ENCODE measurements around the gene SATB1. TPM values are rescaled to one million over a fixed set of nuclear protein-coding genes. Genes with fewer than 3 reads are reported as not detected.
"Not testable (repeated sequence)": the region's sequence is repeated elsewhere in the genome, so short reads cannot be mapped to it uniquely, and the experiment has no call there.

SATB1 gene
- 3.4 and 7.4 TPM in 2 replicates for total RNA-seq

- no peak for DNase-seq (ENCODE audit: low read depth)
- TF ChIP-seq, protein P1, sequence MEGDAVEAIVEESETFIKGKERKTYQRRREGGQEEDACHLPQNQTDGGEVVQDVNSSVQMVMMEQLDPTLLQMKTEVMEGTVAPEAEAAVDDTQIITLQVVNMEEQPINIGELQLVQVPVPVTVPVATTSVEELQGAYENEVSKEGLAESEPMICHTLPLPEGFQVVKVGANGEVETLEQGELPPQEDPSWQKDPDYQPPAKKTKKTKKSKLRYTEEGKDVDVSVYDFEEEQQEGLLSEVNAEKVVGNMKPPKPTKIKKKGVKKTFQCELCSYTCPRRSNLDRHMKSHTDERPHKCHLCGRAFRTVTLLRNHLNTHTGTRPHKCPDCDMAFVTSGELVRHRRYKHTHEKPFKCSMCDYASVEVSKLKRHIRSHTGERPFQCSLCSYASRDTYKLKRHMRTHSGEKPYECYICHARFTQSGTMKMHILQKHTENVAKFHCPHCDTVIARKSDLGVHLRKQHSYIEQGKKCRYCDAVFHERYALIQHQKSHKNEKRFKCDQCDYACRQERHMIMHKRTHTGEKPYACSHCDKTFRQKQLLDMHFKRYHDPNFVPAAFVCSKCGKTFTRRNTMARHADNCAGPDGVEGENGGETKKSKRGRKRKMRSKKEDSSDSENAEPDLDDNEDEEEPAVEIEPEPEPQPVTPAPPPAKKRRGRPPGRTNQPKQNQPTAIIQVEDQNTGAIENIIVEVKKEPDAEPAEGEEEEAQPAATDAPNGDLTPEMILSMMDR (IDR thresholded peaks at IDR 0.05; ENCODE audit: insufficient read depth, low read length, poor library complexity, severe bottlenecking) = no peak
- no peaks in the 10 kb centered on the region for H3K27me3 ChIP-seq (ENCODE audit: control insufficient read depth, insufficient read depth, low read length)
- H3K4me3 ChIP-seq (ENCODE audit: low read depth, low read length) = peak within 1 kb of the TSS; percentile 75
- no peaks in the 10 kb centered on the region for H3K36me3 ChIP-seq (ENCODE audit: control insufficient read depth, insufficient read depth, low read length)
Measured at GRCh38 chr3:18424729-18425640, at the start of gene SATB1. Gene SATB1, minus strand, starts transcription at chr3:18425339. Its CDS starts 4,372 bp downstream, at chr3:18420967.

GRCh38 chr3:18474202-18474601 lies 49.1 kb upstream of the SATB1 start:
- no peak overlapping the region for H3K4me3 ChIP-seq (ENCODE audit: low read depth, low read length)
- H3K36me3 ChIP-seq (ENCODE audit: control insufficient read depth, insufficient read depth, low read length) = no peaks in the 10 kb centered on the region
- DNase-seq (ENCODE audit: low read depth) = no peak
- TF ChIP-seq, protein P1 (IDR thresholded peaks at IDR 0.05; ENCODE audit: insufficient read depth, low read length, poor library complexity, severe bottlenecking) = no peak
- H3K27me3 ChIP-seq (ENCODE audit: control insufficient read depth, insufficient read depth, low read length) = no peaks in the 10 kb centered on the region

DNA sequence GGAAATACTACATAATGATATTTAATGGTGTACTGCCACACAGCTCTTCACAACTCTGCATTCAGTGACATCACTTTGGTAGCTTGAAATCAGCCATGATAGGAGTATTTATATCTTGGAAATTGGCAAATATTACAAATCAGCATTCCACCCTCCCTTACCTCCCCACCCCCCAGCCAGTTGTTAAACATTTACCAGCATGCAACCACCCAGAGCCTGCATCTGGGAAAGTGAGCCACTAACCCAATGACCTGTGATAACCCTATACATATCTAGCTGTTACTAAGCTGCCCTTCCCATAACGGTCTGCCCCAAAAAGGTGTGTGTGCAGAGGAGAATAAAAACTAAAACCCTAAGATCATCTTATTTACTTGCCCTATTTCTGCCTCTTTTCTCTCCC lies 44.6 kb upstream of the SATB1 start:
- TF ChIP-seq, protein P1 (IDR thresholded peaks at IDR 0.05; ENCODE audit: insufficient read depth, low read length, poor library complexity, severe bottlenecking) = no peak
- Histone ChIP-seq H3K4me3 (ENCODE audit: low read depth, low read length) (no peak overlapping the region), H3K36me3 (ENCODE audit: control insufficient read depth, insufficient read depth, low read length) (no peaks in the 10 kb centered on the region), H3K27me3 (ENCODE audit: control insufficient read depth, insufficient read depth, low read length) (no peaks in the 10 kb centered on the region)
- no peak for DNase-seq (ENCODE audit: low read depth)

- H3K36me3 ChIP-seq (ENCODE audit: control insufficient read depth, insufficient read depth, low read length) = no peaks in the 10 kb centered on the region
- DNase-seq (ENCODE audit: low read depth) = no peak
- TF ChIP-seq, protein P1 (IDR thresholded peaks at IDR 0.05; ENCODE audit: insufficient read depth, low read length, poor library complexity, severe bottlenecking) = no peak
- no peaks in the 10 kb centered on the region for H3K27me3 ChIP-seq (ENCODE audit: control insufficient read depth, insufficient read depth, low read length)
- no peak overlapping the region for H3K4me3 ChIP-seq (ENCODE audit: low read depth, low read length)
Measured at GRCh38 chr3:18466136-18466535, 41.0 kb upstream of the SATB1 start.

GRCh38 chr3:18454766-18455165 lies 29.6 kb upstream of the SATB1 start:
- no peaks in the 10 kb centered on the region for H3K27me3 ChIP-seq (ENCODE audit: control insufficient read depth, insufficient read depth, low read length)
- no peak overlapping the region for H3K4me3 ChIP-seq (ENCODE audit: low read depth, low read length)
- H3K36me3 ChIP-seq (ENCODE audit: control insufficient read depth, insufficient read depth, low read length) = no peaks in the 10 kb centered on the region
- TF ChIP-seq, protein P1 (IDR thresholded peaks at IDR 0.05; ENCODE audit: insufficient read depth, low read length, poor library complexity, severe bottlenecking) = no peak
- DNase-seq (ENCODE audit: low read depth) = no peak

DNA sequence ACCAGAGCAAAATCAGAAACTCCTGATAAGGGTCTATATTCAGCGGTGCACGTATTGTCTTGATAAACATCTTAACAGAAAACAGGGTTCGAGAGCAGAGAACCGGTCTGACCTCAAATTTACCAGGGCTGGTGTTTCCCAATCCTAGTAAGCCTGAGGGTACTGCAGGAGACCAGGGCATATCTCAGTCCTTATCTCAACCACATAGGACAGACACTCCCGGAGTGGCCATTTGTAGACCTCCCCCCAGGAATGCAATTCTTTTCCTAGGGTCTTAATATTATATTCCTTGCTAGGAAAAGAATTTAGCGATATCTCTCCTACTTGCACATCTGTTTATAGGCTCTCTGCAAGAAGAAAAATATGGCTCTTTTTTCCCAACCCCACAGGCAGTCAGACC lies 24.5 kb upstream of the SATB1 start:
- DNase-seq (ENCODE audit: low read depth) = not testable (repeated sequence)

More for the DNA sequence above, 24.5 kb upstream of the SATB1 start:
- peaks cover 13% of the 10 kb centered on the region for H3K27me3 ChIP-seq (ENCODE audit: control insufficient read depth, insufficient read depth, low read length)
- H3K4me3 ChIP-seq (ENCODE audit: low read depth, low read length); H3K36me3 ChIP-seq (ENCODE audit: control insufficient read depth, insufficient read depth, low read length): not testable (repeated sequence)

Measured in kidney epithelial cell (primary cell).